SK-N-SH (cell line): ENCODE measurements around the gene ALDH5A1. TPM values are rescaled to one million over a fixed set of nuclear protein-coding genes. Genes with fewer than 3 reads are reported as not detected.

Source experiments
- CTCF ChIA-PET: fragments of 300-600, 350-600 bp; formaldehyde crosslinking; extraction: SDS; loops from one replicate; lab custom pipeline; 2021; lab: Yijun Ruan, JAX
- POLR2A ChIA-PET: fragments of 350-600 bp; sonication (Branson Sonifier 250); formaldehyde crosslinking; extraction: SDS; loops from one replicate; lab custom pipeline; 2020; ENCODE audit warnings: antibody characterized with exemption, inconsistent platforms; lab: Yijun Ruan, JAX
- DNase-seq: peaks from one replicate; pipeline ENCODE4 v3.0.0; 2012
- H2AFZ ChIP-seq: fragments of 200-600 bp; sonication (generic); 2 replicates; pipeline ENCODE4 v1.8.1; 2016; ENCODE audit warnings: antibody characterized with exemption, mild to moderate bottlenecking, low read depth
- H3F3A ChIP-seq: fragments of 200-600 bp; sonication (generic); replicated peaks from 2 replicates; pipeline ENCODE3; 2016; ENCODE audit warnings: antibody characterized with exemption, mild to moderate bottlenecking; ENCODE audit not compliant: insufficient read depth
- H3K27ac ChIP-seq, 2 experiments: fragments of 200-500 bp in 1 of 2; fragments of 200-600 bp in 1 of 2; sonication (Bioruptor generic) in 1 of 2; sonication (generic), shearing (Covaris generic) in 1 of 2; 2 replicates each; pipeline versions ENCODE4 v1.5.1 to v1.6.1; 2014 to 2016; ENCODE audit warnings: low read depth in 2 of 2, inconsistent platforms in 1 of 2, low read length in 1 of 2, mild to moderate bottlenecking in 1 of 2, mixed read lengths in 1 of 2
- H3K27me3 ChIP-seq: fragments of 200-600 bp; sonication (generic), shearing (Covaris generic); 2 replicates; pipeline ENCODE4 v1.6.1; 2016; ENCODE audit warnings: mixed run types; ENCODE audit not compliant: insufficient read depth
- H3K36me3 ChIP-seq, 2 experiments: fragments of 200-500 bp in 1 of 2; fragments of 200-600 bp in 1 of 2; sonication (Bioruptor generic) in 1 of 2; sonication (generic) in 1 of 2; replicated peaks in 1 of 2; 2 replicates each; pipeline versions ENCODE3 to v1.5.1; 2014 to 2016; ENCODE audit warnings: low read length in 1 of 2, mild to moderate bottlenecking in 1 of 2; ENCODE audit not compliant: insufficient read depth in 2 of 2, control insufficient read depth in 1 of 2
- H3K4me1 ChIP-seq, 2 experiments: fragments of 200-500 bp in 1 of 2; fragments of 200-600 bp in 1 of 2; sonication (Bioruptor generic) in 1 of 2; sonication (generic), shearing (Covaris generic) in 1 of 2; 2 replicates each; pipeline versions ENCODE4 v1.5.1 to v1.6.1; 2014 to 2016; ENCODE audit warnings: low read depth in 1 of 2, low read length in 1 of 2, mixed run types in 1 of 2; ENCODE audit not compliant: insufficient read depth in 2 of 2, control insufficient read depth in 1 of 2
- H3K4me2 ChIP-seq: fragments of 200-600 bp; sonication (generic), shearing (Covaris generic); 2 replicates; pipeline ENCODE4 v1.6.1; 2017; ENCODE audit warnings: mixed run types
- H3K4me3 ChIP-seq, 2 experiments: fragments of 200-500 bp in 1 of 2; fragments of 200-600 bp in 1 of 2; sonication (Bioruptor generic) in 1 of 2; sonication (generic), shearing (Covaris generic) in 1 of 2; 2 replicates each; pipeline versions ENCODE4 v1.5.1 to v1.8.1; 2014 to 2016; ENCODE audit warnings: low read depth in 2 of 2, inconsistent platforms in 1 of 2, low read length in 1 of 2, mild to moderate bottlenecking in 1 of 2, mixed read lengths in 1 of 2, moderate library complexity in 1 of 2
- H3K79me2 ChIP-seq: fragments of 200-600 bp; sonication (generic); 2 replicates; pipeline ENCODE4 v1.8.1; 2017; ENCODE audit warnings: mild to moderate bottlenecking; ENCODE audit not compliant: insufficient read depth
- H3K9ac ChIP-seq: fragments of 200-600 bp; sonication (generic); 2 replicates; pipeline ENCODE4 v1.6.1; 2017; ENCODE audit warnings: mixed run types
- H3K9me2 ChIP-seq: fragments of 200-600 bp; sonication (generic); 2 replicates; pipeline ENCODE4 v1.6.1; 2017; ENCODE audit warnings: mixed run types
- H3K9me3 ChIP-seq: fragments of 200-600 bp; sonication (generic); 2 replicates; pipeline ENCODE4 v1.6.1; 2017; ENCODE audit warnings: mixed run types, mild to moderate bottlenecking, moderate library complexity
- H4K20me1 ChIP-seq: fragments of 200-600 bp; sonication (generic); 2 replicates; pipeline ENCODE4 v1.6.1; 2017; ENCODE audit warnings: mild to moderate bottlenecking, mixed run types; ENCODE audit not compliant: insufficient read depth
- CTCF ChIP-seq: fragments of 200-600 bp; sonication (generic); IDR thresholded peaks from 2 replicates; pipeline ENCODE4 v1.6.1; 2017; ENCODE audit warnings: antibody characterized with exemption, mild to moderate bottlenecking, moderate library complexity
- ELF1 ChIP-seq: IDR thresholded peaks from 2 replicates; pipeline ENCODE4 v1.4.0; 2012
- EP300 ChIP-seq, 2 experiments: IDR thresholded peaks; 2 replicates each; pipeline versions ENCODE4 v1.4.0 to v1.6.1; 2012; ENCODE audit warnings: borderline replicate concordance in 1 of 2, low read depth in 1 of 2, low read length in 1 of 2
- IRF3 ChIP-seq: fragments of 150-350 bp; IDR thresholded peaks from 2 replicates; pipeline ENCODE4 v1.6.1; 2016; ENCODE audit warnings: mild to moderate bottlenecking, low read depth, low read length
- MXI1 ChIP-seq: IDR thresholded peaks from 2 replicates; pipeline ENCODE4 v1.6.1; 2012; ENCODE audit warnings: mild to moderate bottlenecking, low read depth, low read length, improper control_type of control experiment
- NFIC ChIP-seq: IDR thresholded peaks from 2 replicates; pipeline ENCODE4 v1.4.0; 2012; ENCODE audit warnings: borderline replicate concordance
- NRF1 ChIP-seq: IDR thresholded peaks from 2 replicates; pipeline ENCODE4 v1.6.1; 2012; ENCODE audit warnings: low read depth, mild to moderate bottlenecking, low read length
- POLR2AphosphoS5 ChIP-seq: IDR thresholded peaks from 2 replicates; pipeline ENCODE4 v1.6.1; 2012; ENCODE audit warnings: low read depth, low read length
- RAD21 ChIP-seq: IDR thresholded peaks from 2 replicates; pipeline ENCODE4 v1.6.1; 2012; ENCODE audit warnings: mild to moderate bottlenecking, low read length
- RFX5 ChIP-seq: IDR thresholded peaks from 2 replicates; pipeline ENCODE4 v1.6.1; 2012; ENCODE audit warnings: mild to moderate bottlenecking, improper control_type of control experiment, low read length
- RXRA ChIP-seq: IDR thresholded peaks from 2 replicates; pipeline ENCODE4 v1.4.0; 2012; ENCODE audit warnings: low read depth, mild to moderate bottlenecking, borderline replicate concordance
- YY1 ChIP-seq: IDR thresholded peaks from 2 replicates; pipeline ENCODE4 v1.4.0; 2012; ENCODE audit warnings: low read depth, mild to moderate bottlenecking
- WGBS: methylation state at CpG from one replicate; pipeline ENCODE4 v1.1.6; 2017; ENCODE audit warnings: low lambda C conversion rate; 5-methylcytosine and 5-hydroxymethylcytosine counted together
- polyA plus RNA-seq, 3 experiments: library from polyadenylated mRNA; depleted of rRNA; stranded (reverse); fragments of >200 nt; gene quantifications; 2 replicates each; pipeline ENCODE4 v1.2.3, GENCODE V29; 2012
- TF ChIP-seq, protein P1 (sequence below): IDR thresholded peaks from 2 replicates; pipeline ENCODE4 v1.4.0; 2012; ENCODE audit warnings: low read depth
- TF ChIP-seq, protein P2 (sequence below): IDR thresholded peaks from 2 replicates; pipeline ENCODE4 v1.4.0; 2012; ENCODE audit warnings: low read depth, borderline replicate concordance
- TF ChIP-seq, protein P3 (sequence below): IDR thresholded peaks from 2 replicates; pipeline ENCODE4 v1.6.1; 2012; ENCODE audit warnings: mild to moderate bottlenecking, low read depth, low read length, moderate library complexity

The ALDH5A1 gene
- polyA plus RNA-seq, 1 of the 3 experiments (the other 2 are of a cell fraction) = 3.0 TPM

GRCh38 chr6:24446670-24447069 lies 48.1 kb upstream of the ALDH5A1 start:
- POLR2A ChIA-PET = no interaction called here
- DNase-seq = no peak

More at GRCh38 chr6:24446670-24447069, 48.1 kb upstream of the ALDH5A1 start:
- Histone ChIP-seq H4K20me1 (no peaks in the 10 kb centered on the region), H3F3A (no peaks in the 10 kb centered on the region), H3K79me2 (no peaks in the 10 kb centered on the region), H3K4me2 (no peak overlapping the region), H3K36me3 (no peaks in the 10 kb centered on the region), H2AFZ (no peak overlapping the region), H3K9ac (no peak overlapping the region), H3K9me2 (no peaks in the 10 kb centered on the region), H3K4me1 (peaks cover 0 to under 1% of the 10 kb centered on the region in 2 experiments; a peak in 1 of 4 replicates), H3K27ac (no peak overlapping the region), H3K9me3 (no peaks in the 10 kb centered on the region), H3K4me3 (no peak overlapping the region), H3K27me3 (no peaks in the 10 kb centered on the region)
- TF ChIP-seq ELF1 (no peak), RXRA (no peak), POLR2AphosphoS5 (no peak), YY1 (no peak), MXI1 (no peak), NFIC (no peak), CTCF (no peak), RAD21 (no peak), EP300 (IDR thresholded peaks at IDR 0.05; ENCODE audit: borderline replicate concordance in 1 of 2, low read depth in 1 of 2, low read length in 1 of 2) (no peak), IRF3 (no peak), NRF1 (no peak), RFX5 (no peak)
- TF ChIP-seq, protein P1, sequence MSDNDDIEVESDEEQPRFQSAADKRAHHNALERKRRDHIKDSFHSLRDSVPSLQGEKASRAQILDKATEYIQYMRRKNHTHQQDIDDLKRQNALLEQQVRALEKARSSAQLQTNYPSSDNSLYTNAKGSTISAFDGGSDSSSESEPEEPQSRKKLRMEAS = no peak
- TF ChIP-seq, protein P2, sequence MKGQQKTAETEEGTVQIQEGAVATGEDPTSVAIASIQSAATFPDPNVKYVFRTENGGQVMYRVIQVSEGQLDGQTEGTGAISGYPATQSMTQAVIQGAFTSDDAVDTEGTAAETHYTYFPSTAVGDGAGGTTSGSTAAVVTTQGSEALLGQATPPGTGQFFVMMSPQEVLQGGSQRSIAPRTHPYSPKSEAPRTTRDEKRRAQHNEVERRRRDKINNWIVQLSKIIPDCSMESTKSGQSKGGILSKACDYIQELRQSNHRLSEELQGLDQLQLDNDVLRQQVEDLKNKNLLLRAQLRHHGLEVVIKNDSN = no peak
- TF ChIP-seq, protein P3, sequence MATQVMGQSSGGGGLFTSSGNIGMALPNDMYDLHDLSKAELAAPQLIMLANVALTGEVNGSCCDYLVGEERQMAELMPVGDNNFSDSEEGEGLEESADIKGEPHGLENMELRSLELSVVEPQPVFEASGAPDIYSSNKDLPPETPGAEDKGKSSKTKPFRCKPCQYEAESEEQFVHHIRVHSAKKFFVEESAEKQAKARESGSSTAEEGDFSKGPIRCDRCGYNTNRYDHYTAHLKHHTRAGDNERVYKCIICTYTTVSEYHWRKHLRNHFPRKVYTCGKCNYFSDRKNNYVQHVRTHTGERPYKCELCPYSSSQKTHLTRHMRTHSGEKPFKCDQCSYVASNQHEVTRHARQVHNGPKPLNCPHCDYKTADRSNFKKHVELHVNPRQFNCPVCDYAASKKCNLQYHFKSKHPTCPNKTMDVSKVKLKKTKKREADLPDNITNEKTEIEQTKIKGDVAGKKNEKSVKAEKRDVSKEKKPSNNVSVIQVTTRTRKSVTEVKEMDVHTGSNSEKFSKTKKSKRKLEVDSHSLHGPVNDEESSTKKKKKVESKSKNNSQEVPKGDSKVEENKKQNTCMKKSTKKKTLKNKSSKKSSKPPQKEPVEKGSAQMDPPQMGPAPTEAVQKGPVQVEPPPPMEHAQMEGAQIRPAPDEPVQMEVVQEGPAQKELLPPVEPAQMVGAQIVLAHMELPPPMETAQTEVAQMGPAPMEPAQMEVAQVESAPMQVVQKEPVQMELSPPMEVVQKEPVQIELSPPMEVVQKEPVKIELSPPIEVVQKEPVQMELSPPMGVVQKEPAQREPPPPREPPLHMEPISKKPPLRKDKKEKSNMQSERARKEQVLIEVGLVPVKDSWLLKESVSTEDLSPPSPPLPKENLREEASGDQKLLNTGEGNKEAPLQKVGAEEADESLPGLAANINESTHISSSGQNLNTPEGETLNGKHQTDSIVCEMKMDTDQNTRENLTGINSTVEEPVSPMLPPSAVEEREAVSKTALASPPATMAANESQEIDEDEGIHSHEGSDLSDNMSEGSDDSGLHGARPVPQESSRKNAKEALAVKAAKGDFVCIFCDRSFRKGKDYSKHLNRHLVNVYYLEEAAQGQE = no peak
- CTCF ChIA-PET = no interaction called here
- WGBS = 73% methylated on average over 7 of the region's 7 CpGs
